Endometrial microvascular endothelial cells (primary cell): ENCODE data around the gene PYM1. TPM values are rescaled to one million over a fixed set of nuclear protein-coding genes. Genes with fewer than 3 reads are reported as not detected.

ENCODE experiments used
- in situ Hi-C: cut with HindIII; loops from 2 replicates; pipeline ENCODE4 v1.10.0; 2017; ENCODE audit warnings: low sequenced_read_pairs, low pct_unique_long_range_greater_than_20kb; ENCODE audit errors: inconsistent ontology term
- total RNA-seq: library from RNA; depleted of rRNA; stranded (reverse); fragments of >200 nt; gene quantifications from one replicate; pipeline ENCODE4 v1.2.3, GENCODE V29; 2015; ENCODE audit errors: inconsistent ontology term

PYM1 gene
- total RNA-seq, 1 donor from 2014 or later, result 29.1 TPM

DNA sequence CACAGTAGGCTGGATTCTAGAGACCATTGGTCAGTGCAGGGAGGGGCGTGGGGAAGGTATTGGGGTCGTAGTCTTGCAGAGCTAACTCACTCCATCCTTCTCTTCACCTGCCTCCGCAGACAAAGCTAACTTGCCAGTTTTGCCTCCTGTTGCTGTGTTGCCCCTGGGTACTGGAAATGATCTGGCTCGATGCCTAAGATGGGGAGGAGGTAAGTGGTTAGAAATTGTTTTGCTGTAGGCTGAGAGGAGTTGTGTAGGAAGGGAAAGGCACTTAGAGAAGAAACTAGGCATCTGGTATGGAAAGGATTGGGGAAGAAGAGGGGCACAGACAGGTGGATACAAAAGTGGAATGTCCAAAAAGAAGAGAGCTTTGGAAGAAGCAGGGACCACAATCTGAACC is 14.4 kb upstream of the PYM1 start:
- in situ Hi-C loops, result no loop called here

DNA sequence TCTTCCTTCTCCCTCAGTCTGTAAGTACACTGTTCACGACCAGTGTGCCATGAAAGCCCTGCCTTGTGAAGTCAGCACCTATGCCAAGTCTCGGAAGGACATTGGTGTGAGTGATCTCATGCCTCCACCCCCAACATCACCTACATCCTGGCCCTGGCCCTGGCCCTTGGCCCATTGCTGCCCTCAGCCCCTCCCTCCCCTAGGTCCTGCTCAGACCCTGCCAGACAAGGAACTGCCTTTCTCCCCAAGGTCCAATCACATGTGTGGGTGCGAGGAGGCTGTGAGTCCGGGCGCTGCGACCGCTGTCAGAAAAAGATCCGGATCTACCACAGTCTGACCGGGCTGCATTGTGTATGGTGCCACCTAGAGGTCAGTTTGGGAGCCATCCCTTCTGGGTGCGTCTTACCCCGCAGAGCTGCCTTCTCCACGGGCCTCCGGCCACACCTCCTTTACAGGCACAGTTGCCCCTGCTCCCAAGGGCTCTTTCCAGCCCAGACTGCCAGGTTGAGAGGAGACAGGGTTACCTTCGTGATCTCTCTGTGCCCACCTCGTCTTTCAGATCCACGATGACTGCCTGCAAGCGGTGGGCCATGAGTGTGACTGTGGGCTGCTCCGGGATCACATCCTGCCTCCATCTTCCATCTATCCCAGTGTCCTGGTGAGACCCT is 12.5 kb upstream of the PYM1 start:
- in situ Hi-C loops, result no loop called here

DNA sequence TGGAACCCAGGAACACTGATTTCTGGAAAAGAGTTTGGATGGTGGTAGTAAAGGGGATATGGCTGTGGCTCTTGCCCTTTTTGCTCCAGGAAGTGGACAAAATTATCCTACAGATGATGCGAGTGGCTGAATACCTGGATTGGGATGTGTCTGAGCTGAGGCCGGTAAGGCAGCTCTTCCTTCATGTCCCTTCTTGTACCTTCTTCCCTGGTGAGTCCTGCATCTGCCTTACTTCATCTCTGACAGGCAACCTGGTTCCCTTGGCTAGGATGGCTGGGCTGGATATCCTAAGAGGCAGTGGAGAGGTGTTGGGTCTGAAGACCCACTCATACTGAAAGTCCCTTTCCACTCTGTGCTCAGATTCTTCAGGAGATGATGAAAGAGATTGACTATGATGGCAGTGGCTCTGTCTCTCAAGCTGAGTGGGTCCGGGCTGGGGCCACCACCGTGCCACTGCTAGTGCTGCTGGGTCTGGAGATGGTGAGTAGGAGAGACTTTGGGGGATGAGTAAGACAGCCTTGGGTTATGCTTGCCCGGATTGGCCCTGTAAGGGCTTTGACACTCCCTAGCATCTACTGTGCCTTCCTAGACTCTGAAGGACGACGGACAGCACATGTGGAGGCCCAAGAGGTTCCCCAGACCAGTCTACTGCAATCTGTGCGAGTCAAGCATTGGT is 11.3 kb upstream of the PYM1 start:
- in situ Hi-C loops, result no loop called here

DNA sequence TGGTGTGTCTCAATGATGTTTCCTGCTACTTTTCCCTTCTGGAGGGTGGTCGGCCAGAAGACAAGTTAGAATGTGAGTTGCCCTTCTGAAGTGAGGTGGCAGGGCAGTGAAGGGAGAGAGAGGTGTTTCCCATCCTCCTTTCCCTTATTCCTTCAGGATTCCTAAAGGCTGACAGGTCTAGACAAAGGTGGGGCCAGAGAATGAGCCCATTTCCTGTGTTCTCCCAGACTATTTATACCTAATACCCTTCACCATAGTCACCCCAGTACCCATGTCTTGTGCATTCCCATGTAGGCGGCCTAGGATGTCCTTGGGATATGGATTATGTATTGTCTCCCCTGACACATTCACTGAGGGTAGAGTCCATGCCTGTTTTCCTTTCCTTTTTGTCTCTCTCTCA is 10.3 kb upstream of the PYM1 start:
- in situ Hi-C loops, result no loop called here

DNA sequence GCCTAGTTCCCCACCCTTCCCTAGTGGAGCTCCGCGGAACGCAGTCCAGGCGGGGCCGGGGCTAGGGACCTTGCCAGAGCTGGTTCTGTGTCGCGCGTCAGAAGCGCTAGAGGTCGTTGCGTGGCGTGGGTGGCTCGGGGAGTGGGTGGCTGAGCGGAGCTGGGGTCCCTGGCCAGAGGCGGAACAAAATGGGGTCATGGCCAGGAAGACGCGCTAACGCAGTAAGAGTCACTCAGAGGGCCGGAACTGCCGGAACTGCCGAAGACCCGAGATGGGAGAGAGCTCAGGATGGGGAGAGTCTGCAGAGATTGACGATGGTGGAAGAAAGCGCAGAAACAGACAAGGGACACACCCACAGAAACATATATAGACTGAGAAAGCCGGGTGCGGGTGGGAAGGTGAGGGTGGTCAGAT is 8.1 kb upstream of the PYM1 start:
- in situ Hi-C loops, result no loop called here

DNA sequence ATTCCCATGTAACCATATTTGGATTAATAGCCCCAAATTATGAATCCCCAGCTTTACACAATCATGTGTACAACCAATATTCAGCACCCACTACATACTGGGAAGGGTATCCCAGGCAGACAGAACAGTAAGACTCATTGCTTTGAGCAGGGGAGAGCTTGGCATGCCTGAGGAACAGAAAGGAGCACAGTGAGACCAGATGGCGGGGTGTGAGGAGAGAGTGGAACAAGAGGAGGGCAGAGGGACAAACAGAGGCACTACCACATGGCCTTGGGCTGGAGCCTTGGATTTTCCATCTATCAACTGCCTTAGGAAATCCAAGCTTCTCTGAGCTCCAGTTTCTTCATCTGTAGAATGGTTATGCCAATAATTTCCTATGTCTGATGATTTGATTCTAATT is 7.1 kb upstream of the PYM1 start:
- in situ Hi-C loops, result no loop called here

DNA sequence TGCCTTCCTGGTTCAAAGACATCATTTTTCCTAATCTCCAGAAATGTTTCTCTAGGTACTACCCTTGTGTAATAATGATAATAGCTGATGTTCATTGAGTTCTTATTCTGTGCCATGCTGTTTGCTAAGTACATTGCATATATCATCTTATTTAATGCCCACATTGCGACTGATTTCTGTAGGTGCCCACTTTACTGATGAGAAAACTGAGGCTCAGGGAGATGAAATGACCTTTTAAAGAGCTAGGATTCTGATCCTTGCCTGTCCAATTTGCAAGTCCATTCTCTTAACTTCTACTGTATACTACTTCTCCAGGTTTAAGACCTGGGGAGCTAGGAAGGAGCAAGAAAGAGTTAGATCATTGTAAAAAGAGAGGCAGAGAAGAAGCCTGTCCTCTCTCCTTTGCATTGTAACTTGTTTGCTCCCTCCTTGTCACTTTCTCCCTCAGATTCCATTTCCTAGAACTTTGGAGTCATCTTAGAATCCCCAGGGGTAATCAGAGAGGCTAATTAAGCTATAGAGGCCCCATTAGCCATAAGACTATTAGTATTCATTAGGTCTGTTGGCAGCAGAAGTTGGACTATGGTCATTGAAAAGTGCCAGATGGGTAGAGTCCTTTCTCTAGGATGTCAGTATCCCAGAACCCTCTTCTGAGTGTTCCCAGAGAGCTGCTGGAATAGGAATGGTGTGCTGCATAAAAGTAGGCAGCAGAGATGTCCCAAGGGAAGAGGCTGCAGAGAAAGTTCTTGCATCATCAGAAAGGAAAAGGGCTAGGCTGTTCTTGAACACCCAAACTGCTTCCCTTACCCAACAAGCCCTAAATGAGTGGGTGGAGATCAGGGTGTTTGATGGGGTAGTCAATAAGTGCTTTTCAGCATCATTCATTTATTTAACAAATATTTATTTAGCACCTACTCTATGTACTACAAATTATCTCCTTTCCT is 6.4 kb upstream of the PYM1 start:
- in situ Hi-C loops, result no loop called here

DNA sequence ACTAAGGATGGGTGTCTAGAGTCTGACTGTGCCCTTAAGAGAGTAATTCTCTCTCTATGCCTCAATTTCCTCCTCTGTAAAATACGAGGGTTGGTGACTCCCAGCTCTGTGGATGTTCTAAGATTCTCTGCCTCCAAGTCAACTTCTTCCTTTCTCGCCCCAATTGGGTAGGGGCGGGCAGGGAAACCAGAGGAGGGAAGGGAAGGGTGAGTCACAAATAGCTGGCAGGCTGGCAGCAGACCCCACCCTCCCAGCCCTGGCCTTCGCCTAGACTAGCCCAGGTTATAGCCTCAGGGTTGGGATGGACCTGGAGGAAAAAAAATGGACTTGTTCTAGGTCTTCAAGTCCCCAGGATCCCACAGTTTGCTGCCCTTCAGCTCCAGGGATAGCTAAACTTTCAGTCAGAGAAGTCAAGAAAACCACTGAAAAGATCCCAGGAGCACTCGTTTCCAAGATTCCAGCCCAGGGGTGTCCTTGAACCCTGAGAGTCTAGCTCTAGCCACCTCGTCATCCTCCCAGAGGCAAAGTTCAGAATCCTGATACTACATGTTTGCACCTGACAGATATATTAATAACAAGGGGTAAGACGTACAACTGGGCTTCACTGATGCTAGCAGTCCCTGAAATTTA is 5.6 kb upstream of the PYM1 start:
- in situ Hi-C loops, result no loop called here

DNA sequence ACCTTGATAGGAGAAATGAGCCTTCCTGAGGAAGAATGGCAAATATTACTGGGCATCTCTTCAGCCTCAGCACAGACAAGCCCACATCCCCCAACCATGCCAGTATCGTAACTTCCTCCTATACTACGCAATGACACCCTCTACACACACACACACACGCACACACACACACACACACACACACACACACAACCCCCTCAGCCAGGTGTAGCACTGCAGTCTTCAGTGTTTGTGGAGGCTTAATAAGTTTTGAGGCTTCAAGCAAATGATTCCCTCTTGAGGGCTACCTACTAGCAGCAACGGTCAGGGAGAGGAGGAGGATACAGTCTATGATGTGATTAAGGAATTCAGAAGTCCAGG is 4.8 kb upstream of the PYM1 start:
- in situ Hi-C loops, result no loop called here

DNA sequence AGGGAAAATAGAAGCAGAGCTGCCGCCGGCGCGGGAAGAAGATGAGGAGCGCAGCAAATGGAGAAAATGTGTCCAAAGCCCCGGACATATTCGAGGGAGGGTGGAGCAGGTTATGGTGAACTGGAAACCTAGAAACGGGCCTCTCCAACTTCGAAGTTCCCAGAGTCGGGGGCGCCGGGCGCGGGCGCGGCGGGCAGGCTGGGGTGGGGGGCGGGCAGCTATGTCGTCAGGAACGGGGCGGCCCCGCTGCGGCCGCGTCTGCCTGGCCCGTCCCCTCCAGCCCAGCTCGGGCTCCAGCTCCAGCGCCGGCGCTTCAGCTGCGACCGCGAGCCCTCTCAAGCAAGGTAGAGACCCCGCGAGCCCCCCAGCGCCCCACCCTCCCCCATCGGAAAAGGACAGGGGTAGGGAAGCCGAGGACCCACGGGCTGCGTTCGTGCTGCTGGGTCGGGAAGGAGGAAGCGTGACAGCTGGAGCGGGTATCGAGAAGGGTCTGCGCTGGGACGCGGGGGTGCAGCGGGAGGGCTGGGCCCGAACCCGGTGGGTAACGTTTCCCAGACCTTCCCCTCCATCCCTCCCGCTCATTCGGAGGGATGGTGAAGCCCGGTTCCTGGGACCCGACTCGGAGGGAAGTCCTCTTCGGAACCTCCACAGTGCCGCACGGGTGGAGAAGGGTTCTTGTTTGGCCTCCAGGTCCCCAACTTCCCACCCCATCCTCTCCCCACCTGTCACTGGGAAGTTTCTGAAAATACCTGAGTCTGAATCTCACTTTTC is 4.3 kb upstream of the PYM1 start:
- in situ Hi-C loops, result no loop called here

DNA sequence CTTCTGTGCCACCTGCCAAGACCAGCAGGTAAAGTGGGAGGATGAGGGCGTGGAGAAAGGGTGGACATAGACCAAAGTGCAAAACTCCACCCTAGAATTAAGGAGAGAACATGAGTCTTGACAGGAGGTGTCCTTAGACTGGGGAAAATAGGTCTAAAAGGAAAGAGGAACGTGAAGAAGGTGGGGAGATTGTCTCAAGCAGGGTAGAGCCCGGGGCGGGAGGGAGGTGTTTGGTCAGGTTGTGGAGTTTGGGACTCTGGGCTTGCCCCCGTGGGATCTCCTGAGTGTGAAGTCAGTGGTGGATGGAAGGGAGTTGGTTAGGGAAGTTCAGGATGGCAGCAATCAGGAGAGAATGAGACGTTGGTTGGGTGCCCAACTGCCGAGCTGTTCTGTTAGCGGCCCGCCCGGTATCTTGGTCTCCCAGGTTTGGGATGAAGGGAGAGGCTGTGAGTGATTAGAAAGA is 3.7 kb upstream of the PYM1 start:
- in situ Hi-C loops, result no loop called here

DNA sequence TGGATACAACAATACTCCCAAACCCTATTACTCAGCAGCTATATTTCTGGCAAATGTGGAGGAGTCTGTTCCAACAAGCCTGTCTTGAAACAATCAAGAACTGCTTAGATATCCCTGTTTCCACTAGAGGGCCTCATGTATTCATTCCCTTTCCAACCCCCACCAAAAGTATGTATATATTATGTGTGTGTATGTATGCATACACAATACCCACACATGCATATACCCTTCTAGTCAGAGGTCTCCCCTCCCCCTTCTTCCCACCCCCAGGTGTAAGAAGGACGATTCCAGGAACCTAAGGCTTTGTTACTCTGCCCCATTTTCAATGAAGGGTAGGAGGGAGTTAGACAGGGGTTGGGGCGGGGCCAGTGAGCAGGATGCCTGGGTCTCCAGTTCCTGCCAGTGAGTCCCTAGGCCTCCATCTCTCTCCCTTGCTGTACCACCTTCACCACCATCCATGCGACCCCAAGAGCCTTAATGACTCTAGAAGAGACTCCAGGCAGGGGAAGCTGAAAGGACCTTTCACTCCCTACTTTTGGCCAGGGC is 3.1 kb upstream of the PYM1 start, which contains the start of gene DGKA:
Gene DGKA (plus strand): TSS at position 392 of the 546 bp plus-strand sequence. CDS start 5,342 bp downstream, outside the sequence.
- in situ Hi-C loops, result no loop called here

DNA sequence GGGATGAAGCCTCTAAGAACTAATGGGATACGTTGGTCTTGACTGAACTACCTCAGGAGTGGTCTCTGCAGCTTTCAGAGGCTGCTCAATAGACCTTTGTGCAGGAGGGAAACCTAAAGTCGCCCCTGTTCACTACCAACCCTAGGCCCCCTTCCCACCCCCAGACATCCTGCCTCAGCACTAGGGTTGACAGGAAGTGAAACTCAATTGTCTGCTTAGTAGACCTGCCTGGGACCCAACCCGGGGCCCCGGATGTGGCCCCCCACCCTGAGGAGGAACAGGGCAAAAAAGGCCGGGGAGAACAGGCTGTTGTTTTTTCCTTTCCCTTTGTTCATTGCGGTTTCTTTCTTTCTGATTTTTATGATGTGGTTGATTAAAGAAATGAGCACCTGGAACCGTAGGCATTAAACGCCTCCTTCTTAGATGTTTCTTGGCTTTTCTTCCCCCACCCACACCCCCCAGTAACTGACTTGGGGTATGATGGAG is 1.7 kb upstream of the PYM1 start:
- in situ Hi-C loops, result no loop called here

DNA sequence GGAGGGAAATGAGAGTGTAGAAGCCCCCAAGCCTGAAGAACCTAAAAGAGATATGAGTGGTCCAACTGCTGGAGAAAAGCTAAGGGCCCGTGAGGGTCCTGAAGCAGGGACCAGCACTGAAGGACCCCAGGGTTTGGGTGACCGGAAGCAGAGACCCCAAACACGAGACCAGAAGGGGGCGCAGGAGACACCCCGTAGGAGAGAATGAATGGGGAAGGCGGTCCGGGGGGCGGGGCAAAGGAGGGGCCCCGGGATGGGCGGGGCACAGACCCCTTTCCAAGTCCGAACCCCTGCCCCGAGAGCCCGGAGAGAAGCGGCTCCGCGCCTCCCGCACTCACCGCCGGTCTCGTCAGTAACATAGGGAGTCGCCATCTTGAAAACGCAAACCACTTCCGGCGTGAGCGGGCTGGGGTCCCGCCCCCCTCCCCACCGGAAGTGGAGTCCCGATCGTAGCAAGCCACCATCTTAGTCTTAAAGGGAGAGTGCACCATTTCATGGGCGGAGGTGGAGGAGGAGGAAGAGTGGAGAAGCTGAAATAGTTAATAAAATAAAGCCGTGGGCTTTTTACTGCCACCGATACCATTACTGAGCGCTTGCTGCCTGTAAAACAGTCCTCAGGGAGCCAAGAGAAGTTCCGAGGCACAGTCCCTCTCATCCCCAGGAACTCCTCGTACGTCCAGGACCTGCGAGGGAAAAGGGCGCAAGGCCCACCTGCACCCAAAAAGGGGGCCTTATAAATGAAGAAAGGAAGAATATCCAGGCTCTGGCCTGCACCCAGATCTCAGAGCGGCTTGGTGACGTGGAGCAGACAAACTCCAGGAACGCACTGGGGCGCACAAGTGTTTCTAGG is 731 bp downstream of the PYM1 start:
- in situ Hi-C loops, result no loop called here

DNA sequence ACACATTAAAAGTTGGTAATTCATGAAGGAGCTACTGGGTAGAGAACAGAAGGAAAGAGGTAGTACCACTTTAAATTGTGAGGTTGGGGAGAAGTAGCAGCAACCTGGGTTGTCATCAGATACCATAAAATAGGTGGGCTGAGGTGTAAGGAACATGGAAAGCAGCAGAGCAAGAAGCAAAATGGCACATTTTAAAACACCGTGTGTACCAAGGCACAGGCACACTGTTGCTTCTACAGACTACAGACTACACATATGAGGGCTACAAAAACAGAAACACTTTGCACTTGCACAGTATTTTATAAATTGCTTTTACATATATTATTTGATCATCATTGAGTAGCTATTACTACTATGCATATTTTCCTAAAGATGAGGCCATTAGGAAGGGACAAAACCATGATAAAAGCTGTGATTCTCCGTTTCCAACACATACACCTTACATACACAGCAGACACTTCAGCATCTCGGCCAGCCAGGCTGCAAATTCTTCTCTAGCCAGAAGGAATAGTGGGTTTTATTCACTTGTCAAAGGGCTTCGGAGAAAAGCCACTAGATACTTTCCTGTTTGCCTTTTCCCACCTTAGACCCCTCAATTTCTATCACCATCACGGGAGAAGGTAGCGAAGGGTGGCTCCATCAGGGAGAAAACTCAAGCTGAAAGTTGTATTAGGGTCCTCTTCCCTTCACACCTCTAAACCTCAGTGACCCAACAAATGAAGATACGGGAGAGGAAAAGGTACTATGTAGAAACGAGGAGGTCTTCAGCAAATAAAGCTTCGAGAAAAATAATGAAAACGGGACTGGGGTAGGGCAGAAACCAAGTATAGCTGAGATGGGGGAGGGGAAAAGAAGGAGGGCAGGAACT is 1.6 kb downstream of the PYM1 start:
- in situ Hi-C loops, result no loop called here

DNA sequence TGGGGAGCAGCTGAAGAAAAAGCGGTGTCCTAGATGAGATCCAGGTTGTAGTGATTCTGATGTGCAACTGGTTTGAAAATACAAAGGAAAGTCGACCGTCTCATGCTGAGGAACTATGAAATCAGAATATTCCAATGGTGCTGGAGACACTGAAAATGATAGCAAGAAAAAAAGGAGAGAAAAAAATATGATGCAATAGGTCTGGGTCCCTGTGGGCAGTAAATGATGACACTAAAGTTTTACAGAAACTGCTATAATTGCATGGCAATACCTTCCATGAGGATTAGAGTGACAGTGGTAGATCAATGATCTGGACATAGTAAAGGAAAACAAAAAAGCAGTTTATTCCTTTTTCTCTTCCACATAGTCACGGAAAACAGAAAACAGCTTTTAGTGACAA is 2.3 kb downstream of the PYM1 start:
- in situ Hi-C loops, result no loop called here
